ENCODE measurements around the gene IDI2. TPM values are rescaled to one million over a fixed set of nuclear protein-coding genes. Genes with fewer than 3 reads are reported as not detected.
"Not testable (repeated sequence)": the region's sequence is repeated elsewhere in the genome, so short reads cannot be mapped to it uniquely, and the experiment has no call there.

IDI2 gene
- not detected for total RNA-seq

DNA sequence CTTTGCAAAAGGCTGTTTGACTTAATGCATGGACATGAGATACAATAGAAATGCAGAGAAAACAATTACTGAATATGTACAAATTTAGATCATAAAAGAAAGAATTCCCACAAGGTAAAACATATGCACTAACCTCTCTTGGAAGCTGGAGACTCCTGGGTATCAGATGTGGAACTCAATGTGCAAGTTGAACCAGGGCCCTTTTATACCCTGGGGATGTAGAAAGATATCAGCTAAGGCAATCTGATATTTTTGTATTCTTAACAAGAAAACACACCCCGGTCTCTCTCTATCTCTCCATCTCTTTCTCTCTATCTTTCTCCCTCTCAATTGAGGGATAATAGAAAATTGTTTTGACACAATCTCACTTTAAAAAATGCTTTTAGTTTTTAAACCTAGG is at the start of gene IDI2:
Gene IDI2, minus strand, starts transcription at position 177 of the 400 bp plus-strand sequence. CDS start 1,136 bp downstream, outside the sequence.
- H3K27me3 ChIP-seq, result no peaks in the 10 kb centered on the region
- no peak for TF ChIP-seq POLR2A (IDR thresholded peaks at IDR 0.05)
- TF ChIP-seq, protein P1, sequence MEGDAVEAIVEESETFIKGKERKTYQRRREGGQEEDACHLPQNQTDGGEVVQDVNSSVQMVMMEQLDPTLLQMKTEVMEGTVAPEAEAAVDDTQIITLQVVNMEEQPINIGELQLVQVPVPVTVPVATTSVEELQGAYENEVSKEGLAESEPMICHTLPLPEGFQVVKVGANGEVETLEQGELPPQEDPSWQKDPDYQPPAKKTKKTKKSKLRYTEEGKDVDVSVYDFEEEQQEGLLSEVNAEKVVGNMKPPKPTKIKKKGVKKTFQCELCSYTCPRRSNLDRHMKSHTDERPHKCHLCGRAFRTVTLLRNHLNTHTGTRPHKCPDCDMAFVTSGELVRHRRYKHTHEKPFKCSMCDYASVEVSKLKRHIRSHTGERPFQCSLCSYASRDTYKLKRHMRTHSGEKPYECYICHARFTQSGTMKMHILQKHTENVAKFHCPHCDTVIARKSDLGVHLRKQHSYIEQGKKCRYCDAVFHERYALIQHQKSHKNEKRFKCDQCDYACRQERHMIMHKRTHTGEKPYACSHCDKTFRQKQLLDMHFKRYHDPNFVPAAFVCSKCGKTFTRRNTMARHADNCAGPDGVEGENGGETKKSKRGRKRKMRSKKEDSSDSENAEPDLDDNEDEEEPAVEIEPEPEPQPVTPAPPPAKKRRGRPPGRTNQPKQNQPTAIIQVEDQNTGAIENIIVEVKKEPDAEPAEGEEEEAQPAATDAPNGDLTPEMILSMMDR (IDR thresholded peaks at IDR 0.05), result no peak
- no peak for DNase-seq
- H3K27ac ChIP-seq, result no peak within 1 kb of the TSS
- no peaks in the 10 kb centered on the region for H3K36me3 ChIP-seq
- H3K4me3 ChIP-seq, result no peak within 1 kb of the TSS
- no peaks in the 10 kb centered on the region for H3K4me1 ChIP-seq
- no peaks in the 10 kb centered on the region for H3K9me3 ChIP-seq

GRCh38 chr10:1074748-1075308 is 49.2 kb upstream of the IDI2 start:
- Histone ChIP-seq H3K9me3 (no peaks in the 10 kb centered on the region), H3K27me3 (no peaks in the 10 kb centered on the region), H3K4me1 (no peaks in the 10 kb centered on the region), H3K36me3 (peaks cover 0 to 41% (median 0%) of the 10 kb centered on the region in 3 donors), H3K4me3 (no peak overlapping the region), H3K27ac (no peak overlapping the region)
- TF ChIP-seq, protein P1 (IDR thresholded peaks at IDR 0.05), result peak in 1 of 6 experiments; percentile 22
- TF ChIP-seq POLR2A (IDR thresholded peaks at IDR 0.05), result no peak
- DNase-seq, result no peak

- Histone ChIP-seq H3K4me1 (no peaks in the 10 kb centered on the region), H3K27ac (no peak overlapping the region), H3K9me3 (no peaks in the 10 kb centered on the region), H3K27me3 (no peaks in the 10 kb centered on the region), H3K4me3 (no peak overlapping the region), H3K36me3 (peaks cover 0 to 35% (median 0%) of the 10 kb centered on the region in 3 donors)
- TF ChIP-seq, protein P1 (IDR thresholded peaks at IDR 0.05), result peak in 1 of 6 experiments; percentile 6
- no peak for TF ChIP-seq POLR2A (IDR thresholded peaks at IDR 0.05)
- DNase-seq, result no peak
These were observed 48.5 kb upstream of the IDI2 start for GRCh38 chr10:1074052-1074747.

- Histone ChIP-seq H3K4me1 (no peaks in the 10 kb centered on the region), H3K27me3 (no peaks in the 10 kb centered on the region), H3K36me3 (peaks cover 0 to 24% (median 0%) of the 10 kb centered on the region in 3 donors), H3K4me3 (no peak overlapping the region), H3K27ac (no peak overlapping the region), H3K9me3 (no peaks in the 10 kb centered on the region)
- no peak for DNase-seq
- TF ChIP-seq, protein P1 (IDR thresholded peaks at IDR 0.05), result no peak
- no peak for TF ChIP-seq POLR2A (IDR thresholded peaks at IDR 0.05)
These were observed 45.3 kb upstream of the IDI2 start for GRCh38 chr10:1070919-1071318.

GRCh38 chr10:1068380-1069361 is 43.0 kb upstream of the IDI2 start:
- peak overlapping the region in 1 of 4 donors; percentile 61 for H3K27ac ChIP-seq
- no peak overlapping the region for H3K4me3 ChIP-seq
- peaks cover 0 to 19% (median 0%) of the 10 kb centered on the region in 3 donors for H3K36me3 ChIP-seq

DNA sequence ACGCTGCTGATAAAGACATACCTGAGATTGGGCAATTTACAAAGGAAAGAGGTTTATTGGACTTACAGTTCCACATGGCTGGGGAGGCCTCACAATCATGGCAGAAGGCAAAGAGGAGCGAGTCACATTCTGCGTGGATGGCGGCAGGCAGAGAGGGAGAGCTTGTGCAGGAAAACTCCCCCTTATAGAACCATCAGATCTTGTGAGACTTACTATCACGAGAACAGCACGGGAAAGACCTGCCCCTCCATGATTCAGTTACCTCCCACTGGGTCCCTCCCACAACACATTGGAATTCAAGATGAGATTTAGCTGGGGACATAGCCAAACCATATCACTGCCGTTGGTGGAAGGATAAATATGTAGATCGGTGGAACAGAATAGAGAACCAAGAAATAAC is 41.1 kb upstream of the IDI2 start:
- not testable (repeated sequence) for H3K9me3 ChIP-seq

More at GRCh38 chr10:1068380-1069361, 43.0 kb upstream of the IDI2 start:
- H3K27me3 ChIP-seq, result no peaks in the 10 kb centered on the region
- no peaks in the 10 kb centered on the region for H3K4me1 ChIP-seq
- no peak for TF ChIP-seq POLR2A (IDR thresholded peaks at IDR 0.05)
- TF ChIP-seq, protein P1 (IDR thresholded peaks at IDR 0.05), result no peak
- no peak for DNase-seq
- no peaks in the 10 kb centered on the region for H3K9me3 ChIP-seq

More for the DNA sequence above, 41.1 kb upstream of the IDI2 start:
- H3K36me3 ChIP-seq, H3K4me1 ChIP-seq, H3K27me3 ChIP-seq, H3K4me3 ChIP-seq, H3K27ac ChIP-seq, DNase-seq: not testable (repeated sequence)

Measured in Peyer's patch (tissue), 4 donors.